Right atrium auricular region (tissue), 2 donors: ENCODE results near the gene PNMA6F. TPM values are rescaled to one million over a fixed set of nuclear protein-coding genes. Genes with fewer than 3 reads are reported as not detected.

Experiments used
- DNase-seq: peaks from one replicate; pipeline ENCODE4 v3.0.0-alpha.2; 2019; ENCODE audit warnings: low spot score
- H3K27ac ChIP-seq, 2 donors: fragments of 200-600 bp; sonication (generic); 1 replicate in 1 of 2; 2 replicates in 1 of 2; pipeline ENCODE4 v1.5.1; 2016 to 2019
- H3K27me3 ChIP-seq, 2 donors: fragments of 200-600 bp; sonication (generic); one replicate each; pipeline versions ENCODE4 v1.5.1 to v1.6.0; 2017 to 2019
- H3K36me3 ChIP-seq: fragments of 200-600 bp; sonication (generic); one replicate; pipeline ENCODE4 v1.5.1; 2016
- H3K4me1 ChIP-seq, 2 donors: fragments of 200-600 bp; sonication (generic); one replicate each; pipeline versions ENCODE4 v1.5.1 to v1.6.0; 2017 to 2019
- H3K4me3 ChIP-seq, 2 donors: fragments of 200-600 bp; sonication (generic); 1 replicate in 1 of 2; 2 replicates in 1 of 2; pipeline ENCODE4 v1.5.1; 2017 to 2019; ENCODE audit warnings: mild to moderate bottlenecking in 1 of 2, moderate library complexity in 1 of 2
- H3K9me3 ChIP-seq, 2 donors: fragments of 200-600 bp; sonication (generic); one replicate each; pipeline ENCODE4 v1.5.1; 2019
- total RNA-seq, 2 donors: library from RNA; depleted of rRNA; stranded (reverse); fragments of >200 nt; gene quantifications; one replicate each; pipeline ENCODE4 v1.1.0, GENCODE V29; 2016
- TF ChIP-seq, protein P1 (sequence below), 2 donors: fragments of 200-600 bp; sonication (generic); IDR thresholded peaks; one replicate each; pipeline ENCODE4 v1.5.1; 2019; ENCODE audit warnings: antibody characterized with exemption in 2 of 2

The PNMA6F gene
- total RNA-seq, 2 donors from 2014 or later: not detected

DNA sequence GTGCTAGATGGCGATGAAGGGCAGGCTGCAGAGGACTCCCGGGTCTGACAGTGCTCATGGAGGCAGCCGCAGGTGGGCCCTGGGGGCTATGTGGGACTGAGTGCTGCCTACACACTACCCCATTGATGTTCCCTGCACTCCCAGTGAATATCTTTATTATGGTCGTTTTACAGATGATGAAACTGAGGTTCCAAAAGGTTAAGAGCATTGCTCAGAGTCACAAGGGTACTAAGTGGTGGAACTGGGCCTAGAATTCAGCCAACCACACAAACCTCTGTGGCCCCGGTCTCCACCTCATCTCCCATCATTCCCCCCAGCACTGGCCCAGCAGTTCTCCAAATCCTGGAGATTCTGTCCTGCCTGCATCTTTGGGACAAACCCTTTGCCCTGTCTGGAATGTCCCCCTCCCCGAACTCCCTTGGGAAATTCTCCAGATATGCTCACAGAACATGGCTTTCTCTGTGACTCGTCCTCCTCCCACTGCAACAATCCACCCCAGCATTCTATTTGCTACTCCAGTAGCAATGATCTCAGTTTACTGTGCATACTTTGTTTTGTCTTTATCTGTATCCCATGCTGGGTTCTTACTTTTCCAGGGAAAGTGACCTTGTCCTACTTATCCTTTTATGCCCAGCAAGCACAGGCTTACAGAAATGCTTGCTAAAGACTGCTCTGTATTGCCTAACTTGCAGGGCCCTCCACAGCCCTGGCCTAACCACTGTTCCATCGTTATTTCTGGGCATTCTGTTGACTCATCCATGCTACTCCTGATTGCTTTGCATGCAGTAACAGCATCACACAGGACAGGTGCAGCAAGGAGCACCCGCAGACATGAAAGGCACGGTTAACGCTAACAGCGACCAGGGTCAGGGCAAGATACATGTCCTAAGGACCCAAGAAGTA lies 14.0 kb downstream of the PNMA6F start:
- TF ChIP-seq, protein P1, sequence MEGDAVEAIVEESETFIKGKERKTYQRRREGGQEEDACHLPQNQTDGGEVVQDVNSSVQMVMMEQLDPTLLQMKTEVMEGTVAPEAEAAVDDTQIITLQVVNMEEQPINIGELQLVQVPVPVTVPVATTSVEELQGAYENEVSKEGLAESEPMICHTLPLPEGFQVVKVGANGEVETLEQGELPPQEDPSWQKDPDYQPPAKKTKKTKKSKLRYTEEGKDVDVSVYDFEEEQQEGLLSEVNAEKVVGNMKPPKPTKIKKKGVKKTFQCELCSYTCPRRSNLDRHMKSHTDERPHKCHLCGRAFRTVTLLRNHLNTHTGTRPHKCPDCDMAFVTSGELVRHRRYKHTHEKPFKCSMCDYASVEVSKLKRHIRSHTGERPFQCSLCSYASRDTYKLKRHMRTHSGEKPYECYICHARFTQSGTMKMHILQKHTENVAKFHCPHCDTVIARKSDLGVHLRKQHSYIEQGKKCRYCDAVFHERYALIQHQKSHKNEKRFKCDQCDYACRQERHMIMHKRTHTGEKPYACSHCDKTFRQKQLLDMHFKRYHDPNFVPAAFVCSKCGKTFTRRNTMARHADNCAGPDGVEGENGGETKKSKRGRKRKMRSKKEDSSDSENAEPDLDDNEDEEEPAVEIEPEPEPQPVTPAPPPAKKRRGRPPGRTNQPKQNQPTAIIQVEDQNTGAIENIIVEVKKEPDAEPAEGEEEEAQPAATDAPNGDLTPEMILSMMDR (IDR thresholded peaks at IDR 0.05): no peak

DNA sequence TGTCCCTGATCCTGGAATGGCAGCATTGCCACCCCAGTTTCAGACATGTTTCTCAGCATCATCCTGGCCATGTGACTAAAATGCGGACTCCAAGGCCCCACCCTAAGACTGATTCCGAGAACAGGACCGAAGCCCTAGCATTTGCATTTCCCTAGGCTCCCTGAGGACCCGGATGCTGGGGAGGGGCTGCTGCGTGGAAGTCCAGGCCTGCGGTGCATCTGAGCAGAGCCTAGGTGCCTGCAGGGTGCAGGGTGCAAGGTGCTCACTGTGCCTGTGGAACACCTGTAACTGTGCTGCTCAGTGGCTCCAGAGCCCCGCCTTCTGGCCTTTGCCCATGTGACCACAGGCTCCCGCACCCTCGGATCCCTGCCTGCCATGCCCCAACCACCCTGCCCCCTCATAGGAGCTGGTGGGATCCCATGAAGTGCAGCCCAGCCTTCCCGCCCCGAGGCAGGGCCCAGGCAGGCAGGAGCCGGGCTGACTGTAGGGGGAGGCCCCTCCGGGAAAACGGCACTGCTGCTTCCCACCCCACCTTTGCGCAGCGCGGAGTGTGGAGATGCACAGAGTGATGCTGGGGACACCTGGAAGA lies 14.9 kb downstream of the PNMA6F start:
- TF ChIP-seq, protein P1 (IDR thresholded peaks at IDR 0.05): no peak
- H3K27ac ChIP-seq: no peak overlapping the region
- no peaks in the 10 kb centered on the region for H3K9me3 ChIP-seq
- H3K4me3 ChIP-seq: no peak overlapping the region
- peak; percentile 40 for DNase-seq
- H3K27me3 ChIP-seq: no peaks in the 10 kb centered on the region
- no peaks in the 10 kb centered on the region for H3K4me1 ChIP-seq
- no peaks in the 10 kb centered on the region for H3K36me3 ChIP-seq

More for the DNA sequence above, 14.0 kb downstream of the PNMA6F start:
- H3K9me3 ChIP-seq: no peaks in the 10 kb centered on the region
- DNase-seq: no peak
- no peak overlapping the region for H3K27ac ChIP-seq
- no peak overlapping the region for H3K4me3 ChIP-seq
- H3K36me3 ChIP-seq: no peaks in the 10 kb centered on the region
- H3K4me1 ChIP-seq: no peaks in the 10 kb centered on the region
- no peaks in the 10 kb centered on the region for H3K27me3 ChIP-seq

DNA sequence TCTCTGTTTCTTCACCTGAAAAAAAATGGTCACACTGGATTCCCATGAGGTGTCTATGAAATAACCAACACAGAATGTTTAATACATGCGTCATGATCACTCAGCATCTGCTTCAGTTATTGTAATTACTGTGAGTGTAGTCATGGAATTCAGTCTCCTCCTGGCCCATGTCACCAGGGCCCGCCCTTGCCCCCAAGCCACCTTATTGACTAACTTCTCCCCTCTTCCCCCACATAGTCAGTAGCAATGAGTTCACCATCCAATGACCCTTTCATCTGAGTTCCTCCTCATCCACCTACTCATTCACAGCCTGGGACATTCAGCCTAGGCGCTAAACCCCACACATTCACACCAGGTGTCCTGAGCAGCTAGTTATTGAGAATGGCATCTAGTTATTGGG lies 15.6 kb downstream of the PNMA6F start:
- H3K4me3 ChIP-seq: no peak overlapping the region
- no peaks in the 10 kb centered on the region for H3K27me3 ChIP-seq
- H3K27ac ChIP-seq: no peak overlapping the region
- H3K4me1 ChIP-seq: no peaks in the 10 kb centered on the region
- DNase-seq: no peak
- TF ChIP-seq, protein P1 (IDR thresholded peaks at IDR 0.05): no peak
- H3K36me3 ChIP-seq: no peaks in the 10 kb centered on the region
- no peaks in the 10 kb centered on the region for H3K9me3 ChIP-seq

DNA sequence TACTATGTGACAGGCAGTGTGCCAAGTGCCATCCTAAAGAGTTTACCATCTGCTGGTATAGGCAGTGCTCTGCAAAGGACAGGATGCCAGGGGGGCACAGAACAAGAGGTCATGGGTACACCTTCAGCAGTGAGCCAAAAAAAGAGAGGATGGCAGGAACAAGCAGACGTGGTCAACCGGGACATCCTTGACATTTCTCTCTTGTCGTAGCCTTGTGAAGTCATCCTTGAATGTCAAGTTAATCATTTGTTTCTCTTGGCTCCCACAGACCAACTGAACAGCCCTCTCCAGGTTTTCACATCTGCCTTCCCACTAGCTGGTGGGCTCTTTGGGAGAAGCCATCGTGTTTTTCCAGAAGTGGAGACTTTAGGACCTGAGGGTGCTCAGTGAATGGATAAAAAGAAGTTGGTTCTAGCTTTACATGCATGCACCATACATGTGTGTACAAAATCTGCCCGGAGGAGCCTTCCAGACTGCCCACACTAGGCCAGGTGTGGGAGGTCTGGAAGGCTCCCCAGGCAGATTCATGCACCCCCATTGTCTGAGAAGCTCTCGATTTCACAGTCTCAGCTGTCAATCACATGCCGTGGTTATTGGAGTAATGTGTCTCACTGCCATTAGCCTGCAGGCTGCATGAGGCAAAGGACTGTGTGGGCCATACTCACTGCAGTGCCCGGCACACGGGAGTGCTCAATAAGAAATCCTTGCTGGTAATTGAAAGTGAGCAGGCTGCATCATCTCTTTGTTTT lies 16.4 kb downstream of the PNMA6F start:
- TF ChIP-seq, protein P1 (IDR thresholded peaks at IDR 0.05): no peak
- H3K27ac ChIP-seq: no peak overlapping the region
- H3K4me3 ChIP-seq: no peak overlapping the region
- H3K27me3 ChIP-seq: no peaks in the 10 kb centered on the region
- no peaks in the 10 kb centered on the region for H3K9me3 ChIP-seq
- H3K4me1 ChIP-seq: no peaks in the 10 kb centered on the region
- no peak for DNase-seq
- H3K36me3 ChIP-seq: no peaks in the 10 kb centered on the region

GRCh38 chrX:153303276-153304262 lies 18.0 kb downstream of the PNMA6F start:
- Histone ChIP-seq H3K36me3 (no peaks in the 10 kb centered on the region), H3K27me3 (no peaks in the 10 kb centered on the region), H3K9me3 (no peaks in the 10 kb centered on the region), H3K27ac (no peak overlapping the region), H3K4me1 (no peaks in the 10 kb centered on the region), H3K4me3 (no peak overlapping the region)
- peak; percentile 34 for DNase-seq
- TF ChIP-seq, protein P1 (IDR thresholded peaks at IDR 0.05): no peak
